GM19239 (cell line): ENCODE measurements around the gene LMX1B.
A peak's percentile ranks its signal among the peaks of the same experiment; 100 is the strongest.

Source experiments
- DNase-seq: peaks from one replicate; pipeline ENCODE4 v3.0.0; 2011; ENCODE audit warnings: low spot score; ENCODE audit not compliant: insufficient read length
- FAIRE-seq: peaks from 2 replicates; lab custom pipeline; 2011; peaks lifted over from hg19 to GRCh38; lab: Jason Lieb, UNC

The LMX1B gene

GRCh38 chr9:126599047-126599650 is 14.6 kb upstream of the LMX1B start:
- DNase-seq (no peak), FAIRE-seq (no peak)

- FAIRE-seq (no peak), DNase-seq (no peak)
These were observed 9.4 kb upstream of the LMX1B start for GRCh38 chr9:126604059-126605055.

DNA sequence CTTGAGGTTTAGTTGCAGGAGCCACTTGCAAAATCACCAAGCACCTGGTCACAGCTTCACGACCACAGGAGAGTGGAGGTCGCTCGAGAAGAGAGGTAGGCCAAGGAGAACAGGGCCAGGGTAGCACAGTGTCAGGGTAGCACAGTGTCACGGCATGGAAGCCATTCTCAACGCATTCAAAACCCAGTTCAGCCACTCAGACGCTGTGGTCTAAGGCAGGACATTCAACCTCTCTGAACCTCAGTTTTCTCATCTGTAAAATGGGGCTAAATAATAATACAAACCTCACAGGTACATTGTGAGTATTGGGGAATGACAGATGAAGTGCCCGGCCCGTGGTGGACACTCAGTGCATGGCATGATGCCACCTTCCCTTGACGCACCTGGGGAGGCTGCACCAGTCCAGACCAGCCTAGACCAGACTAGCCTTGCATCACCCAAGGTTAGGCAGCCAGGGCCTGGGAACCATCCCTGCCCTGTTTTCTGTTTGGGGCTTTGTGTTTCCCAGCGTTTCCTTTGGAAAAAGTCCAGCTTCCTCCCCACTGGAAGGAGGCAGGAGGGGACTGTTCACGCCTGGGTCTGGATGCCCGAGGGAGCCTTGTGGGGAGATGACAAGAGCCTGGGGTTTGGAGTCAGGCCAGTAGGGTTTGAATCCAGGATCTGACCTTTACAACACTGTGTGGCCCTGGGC is 7.8 kb upstream of the LMX1B start:
- FAIRE-seq (no peak), DNase-seq (no peak)

- FAIRE-seq (no peak), DNase-seq (no peak)
These were observed 7.3 kb upstream of the LMX1B start for GRCh38 chr9:126606483-126606870.

DNA sequence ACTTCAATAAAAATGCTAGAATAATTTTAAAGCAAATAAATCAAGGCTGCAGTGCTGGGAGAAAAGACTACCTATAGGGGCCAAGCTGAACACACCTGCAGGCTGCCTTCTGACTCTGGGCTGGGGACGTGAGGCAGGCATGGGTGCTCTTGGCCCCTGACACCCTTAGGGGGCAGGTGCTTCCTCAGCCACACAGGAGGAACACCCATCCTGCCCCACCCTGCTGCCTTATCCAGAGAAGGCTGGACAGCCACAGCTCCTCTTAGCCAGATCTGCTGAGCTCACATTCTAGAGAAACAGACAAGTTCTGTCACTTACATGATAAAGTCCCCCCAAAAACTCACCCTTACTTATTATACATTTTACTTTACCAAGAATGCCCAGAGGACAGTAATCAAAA is 6.6 kb upstream of the LMX1B start:
- no peak for DNase-seq
- FAIRE-seq, result no peak

DNA sequence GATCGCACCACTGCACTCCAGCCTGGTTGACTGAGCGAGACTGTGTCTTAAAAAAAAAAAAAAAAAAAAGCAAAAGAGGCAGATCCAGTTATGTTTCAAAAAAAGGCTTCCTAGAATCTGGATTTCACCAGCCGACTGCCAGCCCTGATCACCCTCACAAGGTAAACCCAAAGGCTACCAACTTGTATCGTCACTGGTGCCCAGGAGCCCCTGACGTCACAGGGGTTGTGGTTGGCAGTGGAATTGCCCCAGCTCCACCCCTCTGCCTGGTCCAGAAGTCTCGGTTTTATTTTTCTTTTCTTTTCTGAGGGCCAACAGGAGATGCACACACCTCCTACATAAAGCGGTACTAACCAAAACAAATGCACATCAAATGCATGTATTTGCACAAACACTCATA is 6.0 kb upstream of the LMX1B start:
- FAIRE-seq, result no peak
- DNase-seq, result no peak

DNA sequence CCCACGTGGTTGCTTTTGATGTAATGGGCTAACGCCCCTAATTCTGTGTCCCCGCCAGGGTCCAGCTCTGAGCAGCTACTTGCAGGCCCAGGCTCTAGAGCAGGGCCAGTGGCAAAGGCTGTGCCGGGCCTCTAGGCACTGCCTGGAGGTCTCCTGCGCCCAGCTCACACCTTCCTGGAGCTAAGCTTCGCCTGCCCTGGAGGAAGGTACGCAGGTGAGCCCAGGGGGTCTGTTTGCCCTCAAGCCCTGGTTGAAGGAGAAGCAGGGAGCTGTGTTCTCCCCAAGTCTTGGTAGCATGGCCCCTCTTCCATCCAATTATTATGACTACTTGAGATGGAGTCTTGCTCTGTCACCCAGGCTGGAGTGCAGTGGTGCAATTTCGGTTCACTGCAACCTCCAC is 5.2 kb upstream of the LMX1B start:
- no peak for DNase-seq
- FAIRE-seq, result no peak

- no peak for FAIRE-seq
- DNase-seq, result no peak
These were observed 4.5 kb upstream of the LMX1B start for GRCh38 chr9:126609191-126609590.

GRCh38 chr9:126609711-126610388 is 3.9 kb upstream of the LMX1B start:
- FAIRE-seq, result no peak
- no peak for DNase-seq

GRCh38 chr9:126611193-126611591 is 2.5 kb upstream of the LMX1B start:
- DNase-seq (no peak), FAIRE-seq (no peak)

DNA sequence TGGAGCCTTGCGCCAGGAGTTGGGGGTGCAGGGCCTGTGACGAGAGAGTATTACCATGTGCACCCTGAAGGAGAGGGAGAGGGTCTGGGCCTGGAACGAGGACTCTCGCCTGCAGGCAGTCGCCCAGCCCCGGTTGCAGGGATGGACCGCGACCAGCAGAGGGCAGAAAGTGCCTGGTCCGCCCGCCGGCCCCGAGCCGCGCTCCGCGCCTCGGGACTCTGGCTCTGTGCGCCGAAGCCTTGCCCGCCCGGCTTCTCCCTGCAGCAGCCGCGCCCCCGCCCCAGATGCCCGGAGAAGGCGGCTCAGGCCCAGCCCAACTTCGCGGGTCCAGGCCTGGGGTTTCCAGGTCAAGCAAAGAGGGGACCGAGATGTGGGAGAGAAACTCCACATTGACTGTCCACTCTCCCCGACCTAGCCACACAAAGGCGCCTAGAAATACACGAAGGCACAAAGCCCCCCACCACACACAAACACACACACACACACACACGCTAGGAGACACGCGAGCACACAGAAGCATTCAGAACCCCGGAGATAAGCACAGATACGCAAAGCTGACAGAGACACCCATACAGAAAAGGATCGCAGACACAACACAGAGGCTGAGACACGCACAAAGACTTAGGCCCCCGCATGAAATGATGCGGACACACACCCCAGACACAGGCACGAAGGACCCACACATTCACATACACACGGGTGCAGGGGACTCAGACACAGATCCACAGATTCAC is 2.0 kb upstream of the LMX1B start:
- peak; percentile 95 for DNase-seq
- no peak for FAIRE-seq

GRCh38 chr9:126612326-126612812 is 1.4 kb upstream of the LMX1B start:
- FAIRE-seq (no peak), DNase-seq (no peak)

DNA sequence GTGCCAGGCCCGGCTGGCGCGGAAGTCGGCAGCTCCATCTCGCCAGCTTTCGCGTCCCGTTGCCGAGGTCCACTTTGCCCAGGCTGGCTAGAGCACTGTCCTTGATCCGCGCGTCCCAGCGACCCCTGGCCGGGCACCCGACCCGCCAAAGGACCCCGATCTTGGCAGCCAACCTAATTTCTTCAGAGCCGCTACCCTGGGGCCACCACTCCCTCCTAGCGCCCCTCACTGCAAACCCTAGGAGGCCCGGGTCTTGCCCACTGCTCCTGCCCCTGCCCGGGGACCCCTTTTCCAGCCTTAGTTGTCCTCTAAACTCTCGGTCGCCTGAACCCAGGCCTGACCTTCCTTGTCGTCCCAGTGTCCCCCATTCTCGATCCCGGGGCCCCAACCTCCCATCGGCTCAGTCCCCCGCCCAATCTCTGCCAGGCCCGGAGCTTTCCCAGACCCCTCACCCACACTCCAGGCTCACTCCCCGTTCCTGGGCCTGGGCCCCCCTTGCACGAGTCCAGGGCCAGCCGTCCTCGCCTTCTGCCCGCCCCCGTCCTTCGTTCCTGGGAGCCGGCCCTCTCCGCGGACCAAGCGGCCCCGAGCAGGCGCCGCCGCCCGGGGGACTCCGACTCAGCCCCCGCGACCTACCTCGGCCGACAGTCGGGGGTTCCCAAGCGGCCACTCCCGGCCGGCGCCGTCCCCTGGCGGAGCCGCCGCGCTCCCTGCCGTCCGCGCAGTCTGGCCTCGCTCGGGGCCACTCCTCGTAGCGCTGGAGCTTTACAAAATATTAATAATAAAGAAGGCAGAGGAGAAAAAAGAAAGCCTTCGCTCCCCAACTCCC is 701 bp upstream of the LMX1B start:
- no peak for FAIRE-seq
- peak; percentile 4 for DNase-seq

GRCh38 chr9:126614088-126614454 is 343 bp downstream of the LMX1B start:
- peak; percentile 9 for DNase-seq
- FAIRE-seq, result no peak

DNA sequence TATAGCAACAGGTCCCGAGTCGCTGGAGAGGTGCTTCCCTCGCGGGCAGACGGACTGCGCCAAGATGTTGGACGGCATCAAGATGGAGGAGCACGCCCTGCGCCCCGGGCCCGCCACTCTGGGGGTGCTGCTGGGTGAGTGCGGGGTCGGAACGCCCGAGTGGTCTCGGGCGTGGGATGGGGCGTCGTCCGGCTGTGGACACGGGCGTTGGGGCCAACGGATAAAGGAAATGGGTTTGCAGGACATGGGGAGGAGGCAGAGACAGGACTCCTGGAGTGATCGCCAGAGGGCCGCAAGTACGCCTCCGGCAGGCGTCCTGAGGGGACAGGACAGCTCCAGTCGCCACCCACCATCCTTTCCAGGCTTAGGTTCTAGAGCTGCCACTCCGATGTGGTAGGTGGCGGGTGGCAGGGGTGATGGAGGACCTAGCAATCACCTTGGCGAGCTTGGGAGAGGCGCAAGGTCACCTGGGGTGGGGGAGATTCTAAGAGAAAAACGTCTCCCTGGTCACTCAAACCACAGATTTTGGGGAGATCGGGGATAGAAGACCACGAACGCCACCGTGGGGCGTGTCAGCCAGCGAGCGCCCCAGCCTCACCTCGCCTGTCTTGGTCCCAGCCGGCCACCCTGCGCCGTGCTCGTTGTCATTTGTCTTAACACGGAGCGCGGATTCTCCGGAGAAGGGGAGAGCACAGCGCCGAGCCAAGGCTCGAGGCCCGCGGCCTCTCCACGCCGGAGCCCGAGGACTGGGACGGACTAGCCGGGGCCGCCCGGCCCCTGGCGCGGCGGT is 922 bp downstream of the LMX1B start:
- FAIRE-seq (no peak), DNase-seq (peak; percentile 48)

DNA sequence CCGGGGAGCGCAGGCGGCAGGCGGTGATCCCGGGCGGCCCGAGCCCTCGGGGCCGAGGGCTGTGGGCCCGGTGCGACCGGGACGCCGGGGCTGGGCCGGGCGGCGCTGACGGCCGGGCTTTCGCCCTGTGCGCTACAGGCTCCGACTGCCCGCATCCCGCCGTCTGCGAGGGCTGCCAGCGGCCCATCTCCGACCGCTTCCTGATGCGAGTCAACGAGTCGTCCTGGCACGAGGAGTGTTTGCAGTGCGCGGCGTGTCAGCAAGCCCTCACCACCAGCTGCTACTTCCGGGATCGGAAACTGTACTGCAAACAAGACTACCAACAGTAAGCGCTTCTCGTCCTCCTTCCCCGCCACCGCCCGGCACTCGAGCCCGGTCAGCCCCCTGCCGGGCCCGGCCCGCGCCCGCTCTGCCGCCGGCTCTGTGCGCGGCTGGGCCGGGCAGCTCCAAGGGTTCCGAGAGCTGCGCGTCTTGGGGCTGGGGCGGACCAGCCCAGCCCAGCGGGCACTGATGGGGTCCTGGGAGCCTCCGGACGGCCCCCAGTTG is 1.6 kb downstream of the LMX1B start:
- FAIRE-seq (no peak), DNase-seq (peak; percentile 4)

GRCh38 chr9:126615791-126616447 is 2.2 kb downstream of the LMX1B start:
- no peak for FAIRE-seq
- no peak for DNase-seq
